ENCODE measurements around the gene VMP1. TPM values are rescaled to one million over a fixed set of nuclear protein-coding genes. Genes with fewer than 3 reads are reported as not detected.
"Not testable (repeated sequence)": the region's sequence is repeated elsewhere in the genome, so short reads cannot be mapped to it uniquely, and the experiment has no call there.

VMP1 gene
- total RNA-seq, 2 experiments from 2014 or later, result 73.6 to 81.1 TPM

DNA sequence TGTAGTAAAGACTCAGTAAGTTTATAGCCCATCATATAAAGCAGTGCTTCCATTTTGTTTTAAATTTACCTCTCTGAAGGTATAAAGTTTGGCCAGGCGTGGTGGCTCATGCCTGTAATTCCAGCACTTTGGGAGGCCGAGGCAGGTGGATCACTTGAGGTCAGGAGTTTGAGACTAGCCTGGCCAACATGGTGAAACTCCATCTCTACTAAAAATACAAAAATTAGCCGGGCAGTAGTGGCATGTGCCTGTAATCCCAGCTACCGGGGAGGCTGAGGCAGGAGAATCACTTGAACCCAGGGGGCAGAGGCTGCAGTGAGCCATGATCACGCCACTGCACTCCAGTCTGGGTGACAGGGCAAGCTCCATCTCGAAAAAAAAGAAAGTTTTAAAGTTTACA lies 83.0 kb downstream of the VMP1 start:
- H3K36me3 ChIP-seq (ENCODE audit: insufficient read depth, low read length); CTCF ChIA-PET; H3K27me3 ChIP-seq (ENCODE audit: control insufficient read depth in 1 of 2, insufficient read depth in 2 of 2, low read length in 2 of 2); DNase-seq; POLR2A ChIA-PET; H3K9me3 ChIP-seq (ENCODE audit: control insufficient read depth in 1 of 2, insufficient read depth in 1 of 2, low read length in 2 of 2); intact Hi-C loops (cut with DNase I, micrococcal nuclease); H3K27me3 Mint-ChIP-seq; ATAC-seq (ENCODE audit: poor library complexity); H3K4me3 Mint-ChIP-seq; H3K4me3 ChIP-seq (ENCODE audit: low read length); H3K9me3 Mint-ChIP-seq: not testable (repeated sequence)
- Histone ChIP-seq H3K4me1 (ENCODE audit: insufficient read depth, low read length) (peaks cover 25% of the 10 kb centered on the region), H3K27ac (ENCODE audit: low read depth in 1 of 2, low read length in 2 of 2) (peak overlapping the region in 1 of 2 donors; percentile 55)
- Mint-ChIP-seq H3K36me3 (ENCODE audit: low read depth) (peaks cover 30% of the 10 kb centered on the region), H3K4me1 (ENCODE audit: low read depth) (peaks cover 16% of the 10 kb centered on the region), H3K27ac (peak overlapping the region; percentile 41)

DNA sequence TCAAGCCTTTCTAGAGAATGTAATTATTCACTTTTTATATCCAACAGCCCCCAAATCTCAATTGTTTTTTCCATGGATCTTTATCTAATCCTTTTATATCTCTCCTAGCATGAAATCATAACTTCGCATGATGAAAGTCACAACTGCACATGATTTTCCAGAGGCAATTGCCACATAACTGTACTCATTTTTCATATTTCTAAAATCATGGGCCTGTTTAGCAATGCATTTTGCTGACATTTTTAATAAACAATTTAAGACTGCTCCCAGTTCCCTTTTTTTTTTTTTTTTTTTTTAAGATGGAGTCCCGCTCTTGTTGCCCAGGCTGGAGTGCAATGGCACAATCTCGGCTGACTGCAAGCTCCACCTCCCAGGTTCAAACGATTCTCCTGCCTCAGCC lies 83.5 kb downstream of the VMP1 start:
- TF ChIP-seq, protein P1, sequence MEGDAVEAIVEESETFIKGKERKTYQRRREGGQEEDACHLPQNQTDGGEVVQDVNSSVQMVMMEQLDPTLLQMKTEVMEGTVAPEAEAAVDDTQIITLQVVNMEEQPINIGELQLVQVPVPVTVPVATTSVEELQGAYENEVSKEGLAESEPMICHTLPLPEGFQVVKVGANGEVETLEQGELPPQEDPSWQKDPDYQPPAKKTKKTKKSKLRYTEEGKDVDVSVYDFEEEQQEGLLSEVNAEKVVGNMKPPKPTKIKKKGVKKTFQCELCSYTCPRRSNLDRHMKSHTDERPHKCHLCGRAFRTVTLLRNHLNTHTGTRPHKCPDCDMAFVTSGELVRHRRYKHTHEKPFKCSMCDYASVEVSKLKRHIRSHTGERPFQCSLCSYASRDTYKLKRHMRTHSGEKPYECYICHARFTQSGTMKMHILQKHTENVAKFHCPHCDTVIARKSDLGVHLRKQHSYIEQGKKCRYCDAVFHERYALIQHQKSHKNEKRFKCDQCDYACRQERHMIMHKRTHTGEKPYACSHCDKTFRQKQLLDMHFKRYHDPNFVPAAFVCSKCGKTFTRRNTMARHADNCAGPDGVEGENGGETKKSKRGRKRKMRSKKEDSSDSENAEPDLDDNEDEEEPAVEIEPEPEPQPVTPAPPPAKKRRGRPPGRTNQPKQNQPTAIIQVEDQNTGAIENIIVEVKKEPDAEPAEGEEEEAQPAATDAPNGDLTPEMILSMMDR (IDR thresholded peaks at IDR 0.05), result no peak
- Histone ChIP-seq H3K4me1 (ENCODE audit: insufficient read depth, low read length) (peaks cover 23% of the 10 kb centered on the region), H3K4me3 (ENCODE audit: low read length) (no peak overlapping the region), H3K36me3 (ENCODE audit: insufficient read depth, low read length) (no peaks in the 10 kb centered on the region), H3K27ac (ENCODE audit: low read depth in 1 of 2, low read length in 2 of 2) (no peak overlapping the region), H3K27me3 (ENCODE audit: control insufficient read depth in 1 of 2, insufficient read depth in 2 of 2, low read length in 2 of 2) (no peaks in the 10 kb centered on the region), H3K9me3 (ENCODE audit: control insufficient read depth in 1 of 2, insufficient read depth in 1 of 2, low read length in 2 of 2) (no peaks in the 10 kb centered on the region)
- no peaks in the 10 kb centered on the region for H3K9me3 Mint-ChIP-seq
- ATAC-seq (ENCODE audit: poor library complexity), result no peak
- H3K4me3 Mint-ChIP-seq, result no peak overlapping the region
- POLR2A ChIA-PET, result no interaction called here
- peak overlapping the region; percentile 41 for H3K27ac Mint-ChIP-seq
- intact Hi-C loops (cut with DNase I, micrococcal nuclease), result no loop called here
- no peaks in the 10 kb centered on the region for H3K27me3 Mint-ChIP-seq
- peaks cover 16% of the 10 kb centered on the region for H3K4me1 Mint-ChIP-seq (ENCODE audit: low read depth)
- DNase-seq, result peak in 1 of 14 experiments; percentile 22
- H3K36me3 Mint-ChIP-seq (ENCODE audit: low read depth), result peaks cover 32% of the 10 kb centered on the region
- CTCF ChIA-PET, result no interaction called here

DNA sequence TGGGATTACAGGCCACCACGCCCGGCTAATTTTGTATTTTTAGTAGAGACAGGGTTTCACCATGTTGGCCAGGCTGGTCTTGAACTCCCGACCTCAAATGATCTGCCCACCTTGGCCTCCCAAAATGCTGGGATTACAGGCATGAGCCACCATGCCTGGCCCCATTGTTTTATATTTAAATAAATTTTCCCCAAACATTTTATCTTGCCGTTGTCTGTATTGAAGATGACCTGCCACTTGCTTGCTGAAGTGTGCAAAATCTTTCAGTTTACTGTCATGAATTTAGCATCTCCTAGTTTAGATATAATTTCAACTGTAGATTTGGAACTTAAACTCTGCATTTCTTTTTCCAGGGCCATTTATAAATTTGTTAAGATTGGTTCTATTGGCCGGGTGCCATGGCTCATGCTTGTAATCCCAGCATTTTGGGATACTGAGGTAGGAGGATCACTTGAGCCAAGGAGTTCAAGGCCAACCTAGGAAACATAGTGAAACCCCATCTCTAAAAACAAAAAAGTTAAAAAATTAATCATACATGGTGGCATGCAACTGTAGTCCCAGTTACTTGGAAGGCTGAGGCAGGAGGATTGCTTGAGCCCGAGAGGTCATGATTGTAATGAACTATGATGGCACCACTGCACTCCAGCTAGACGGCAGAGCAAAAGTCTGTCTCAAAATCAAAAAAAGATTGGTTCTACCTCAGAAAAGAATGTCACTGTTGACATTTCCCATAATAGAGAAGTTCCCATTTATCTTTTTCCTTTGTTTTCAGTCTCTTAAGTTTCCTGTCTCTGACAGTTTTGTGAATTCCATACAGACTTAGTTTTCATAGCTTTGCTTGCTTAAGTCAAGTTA lies 84.4 kb downstream of the VMP1 start:
- intact Hi-C loops (cut with DNase I, micrococcal nuclease), result no loop called here
- ATAC-seq (ENCODE audit: poor library complexity) (no peak), DNase-seq (no peak)
- Mint-ChIP-seq H3K4me1 (ENCODE audit: low read depth) (peaks cover 10% of the 10 kb centered on the region), H3K27ac (peak overlapping the region; percentile 49), H3K36me3 (ENCODE audit: low read depth) (peaks cover 29% of the 10 kb centered on the region), H3K4me3 (no peak overlapping the region), H3K27me3 (no peaks in the 10 kb centered on the region), H3K9me3 (no peaks in the 10 kb centered on the region)
- TF ChIP-seq, protein P1 (IDR thresholded peaks at IDR 0.05), result no peak
- Histone ChIP-seq H3K27ac (ENCODE audit: low read depth in 1 of 2, low read length in 2 of 2) (no peak overlapping the region), H3K4me3 (ENCODE audit: low read length) (no peak overlapping the region), H3K4me1 (ENCODE audit: insufficient read depth, low read length) (peaks cover 23% of the 10 kb centered on the region), H3K27me3 (ENCODE audit: control insufficient read depth in 1 of 2, insufficient read depth in 2 of 2, low read length in 2 of 2) (no peaks in the 10 kb centered on the region), H3K9me3 (ENCODE audit: control insufficient read depth in 1 of 2, insufficient read depth in 1 of 2, low read length in 2 of 2) (no peaks in the 10 kb centered on the region), H3K36me3 (ENCODE audit: insufficient read depth, low read length) (no peaks in the 10 kb centered on the region)
- POLR2A ChIA-PET, result interaction anchor here (1.1 kb wide), 1 partner anchor 9 kb away, joined by 3 read pairs; no protein-coding TSS in a partner anchor
- CTCF ChIA-PET, result no interaction called here

DNA sequence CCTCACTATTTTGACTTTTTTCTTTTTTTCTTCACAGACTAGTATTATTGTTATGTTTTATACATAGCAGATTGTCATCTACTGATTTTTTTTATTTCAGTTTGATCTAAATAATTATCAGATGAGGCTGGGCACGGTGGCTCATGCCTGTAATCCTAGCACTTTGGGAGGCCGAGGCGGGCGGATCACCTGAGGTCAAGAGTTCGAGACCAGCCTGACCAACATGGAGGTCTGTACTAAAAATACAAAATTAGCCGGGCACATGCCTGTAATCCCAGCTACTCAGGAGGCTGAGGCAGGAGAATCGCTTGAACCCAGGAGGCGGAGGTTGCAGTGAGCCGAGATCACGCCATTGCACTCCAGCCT lies 85.0 kb downstream of the VMP1 start:
- H3K27me3 ChIP-seq (ENCODE audit: control insufficient read depth in 1 of 2, insufficient read depth in 2 of 2, low read length in 2 of 2); H3K4me3 ChIP-seq (ENCODE audit: low read length); H3K4me1 Mint-ChIP-seq (ENCODE audit: low read depth); H3K27me3 Mint-ChIP-seq; H3K36me3 ChIP-seq (ENCODE audit: insufficient read depth, low read length); H3K9me3 ChIP-seq (ENCODE audit: control insufficient read depth in 1 of 2, insufficient read depth in 1 of 2, low read length in 2 of 2); H3K27ac Mint-ChIP-seq; H3K9me3 Mint-ChIP-seq; DNase-seq; H3K27ac ChIP-seq (ENCODE audit: low read depth in 1 of 2, low read length in 2 of 2); H3K4me3 Mint-ChIP-seq; intact Hi-C loops (cut with DNase I, micrococcal nuclease); CTCF ChIA-PET; ATAC-seq (ENCODE audit: poor library complexity): not testable (repeated sequence)
- H3K4me1 ChIP-seq (ENCODE audit: insufficient read depth, low read length), result peaks cover 21% of the 10 kb centered on the region
- POLR2A ChIA-PET, result interaction anchor here (1.1 kb wide), 1 partner anchor 9 kb away, joined by 3 read pairs; no protein-coding TSS in a partner anchor
- peaks cover 25% of the 10 kb centered on the region for H3K36me3 Mint-ChIP-seq (ENCODE audit: low read depth)
